HG03060 (cell line): ENCODE measurements around the gene SYCP1.
"Not testable (repeated sequence)": the region's sequence is repeated elsewhere in the genome, so short reads cannot be mapped to it uniquely, and the experiment has no call there.

Experiments
- ATAC-seq: cut with Tn5 transposase; IDR thresholded peaks from one replicate; pipeline ENCODE4 v1.9.1; 2021; ENCODE audit warnings: low read depth, moderate number of reproducible peaks; ENCODE audit not compliant: unreplicated experiment

The SYCP1 gene

GRCh38 chr1:114976891-114977290 is 122.2 kb downstream of the SYCP1 start:
- no peak for ATAC-seq

DNA sequence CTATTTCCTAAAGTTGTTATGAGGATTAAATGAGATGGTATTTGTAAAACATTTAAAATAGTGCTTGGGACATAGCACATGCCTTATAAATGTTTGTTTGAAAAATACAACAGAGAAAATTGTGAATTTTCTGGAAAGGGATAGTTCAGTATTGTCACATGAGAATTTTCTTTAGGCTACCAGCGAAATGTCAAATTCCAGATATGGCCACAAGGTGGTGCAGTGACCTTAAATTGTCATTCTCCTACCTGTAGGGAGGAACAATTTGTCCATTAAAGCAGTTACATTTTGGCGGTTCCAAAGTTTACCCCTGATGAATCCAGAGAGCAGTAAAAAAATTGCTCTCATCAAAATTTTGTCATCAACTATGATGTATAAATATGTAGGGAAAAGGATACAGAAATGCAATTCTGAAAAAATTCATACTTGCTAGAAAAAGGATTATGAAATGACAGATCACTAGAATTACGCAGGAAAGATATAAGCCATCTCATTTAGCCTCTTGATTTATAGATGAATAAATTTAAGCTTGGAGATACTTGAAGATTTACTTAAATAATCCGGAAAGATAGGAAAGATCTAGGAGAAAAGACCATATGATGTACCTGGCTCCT is 124.7 kb downstream of the SYCP1 start:
- no peak for ATAC-seq

- no peak for ATAC-seq
These were observed 127.6 kb downstream of the SYCP1 start for GRCh38 chr1:114982251-114982650.

DNA sequence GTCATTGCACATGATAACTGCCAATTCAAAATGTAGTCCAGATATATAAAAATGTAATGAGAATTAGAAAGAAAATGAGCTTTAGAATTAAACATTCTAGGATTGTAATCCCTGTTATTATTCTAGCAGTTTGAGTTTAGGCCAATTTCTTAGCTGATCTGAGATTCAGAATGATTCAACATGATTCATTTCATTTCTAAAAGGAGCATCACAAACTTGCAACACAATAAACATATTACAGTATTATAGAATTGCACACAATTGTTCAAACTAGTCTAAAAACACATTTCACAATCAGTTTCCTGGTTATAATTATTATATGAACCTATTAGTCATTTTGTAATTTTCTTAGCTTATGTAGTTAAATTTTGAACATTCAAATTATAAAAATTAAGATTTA is 131.6 kb downstream of the SYCP1 start:
- ATAC-seq, result no peak

GRCh38 chr1:114988095-114988494 is 133.4 kb downstream of the SYCP1 start:
- ATAC-seq, result no peak

GRCh38 chr1:114997510-114998289 is 143.0 kb downstream of the SYCP1 start:
- no peak for ATAC-seq

DNA sequence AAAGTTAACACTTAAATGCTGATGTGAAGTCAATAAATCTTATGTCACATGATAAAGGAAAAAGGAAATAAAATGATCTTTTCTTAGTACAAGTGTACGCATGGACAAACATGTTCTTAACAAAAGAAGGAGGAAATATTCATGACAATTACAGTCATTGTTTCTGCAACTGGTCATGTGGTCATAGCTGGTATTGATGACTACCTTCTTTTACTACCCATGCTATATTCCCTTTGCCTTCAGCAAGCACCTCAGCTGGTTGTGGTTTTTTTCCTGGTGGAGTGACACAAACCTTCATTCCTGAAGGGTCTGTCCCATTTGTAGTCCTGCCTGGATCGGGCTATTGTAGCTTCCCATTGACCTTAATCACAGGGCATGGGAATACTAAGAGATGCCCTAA is 151.5 kb downstream of the SYCP1 start:
- ATAC-seq, result no peak

DNA sequence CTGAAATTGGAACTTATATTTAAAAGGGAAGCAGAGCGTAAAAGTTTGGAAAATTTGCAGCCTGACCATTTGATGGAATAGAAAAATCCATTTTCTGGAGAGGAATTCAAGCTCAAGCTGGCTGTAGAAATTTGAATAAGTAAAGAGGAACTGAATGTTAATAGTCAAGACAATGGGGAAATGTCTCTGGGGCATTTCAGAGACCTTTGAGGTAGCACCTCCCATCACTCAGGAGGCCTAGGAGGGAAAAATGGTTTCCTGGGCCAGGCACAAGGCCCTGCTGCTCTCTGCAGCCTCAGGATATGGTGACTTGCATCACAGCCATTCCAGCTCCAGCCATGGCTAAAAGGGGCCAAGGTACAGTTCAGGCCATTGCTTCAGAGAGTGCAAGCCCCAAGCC is 157.3 kb downstream of the SYCP1 start:
- no peak for ATAC-seq

- ATAC-seq, result no peak
These were observed 157.8 kb downstream of the SYCP1 start for GRCh38 chr1:115012434-115012833.

- no peak for ATAC-seq
These were observed 159.1 kb downstream of the SYCP1 start for GRCh38 chr1:115013792-115014191.

DNA sequence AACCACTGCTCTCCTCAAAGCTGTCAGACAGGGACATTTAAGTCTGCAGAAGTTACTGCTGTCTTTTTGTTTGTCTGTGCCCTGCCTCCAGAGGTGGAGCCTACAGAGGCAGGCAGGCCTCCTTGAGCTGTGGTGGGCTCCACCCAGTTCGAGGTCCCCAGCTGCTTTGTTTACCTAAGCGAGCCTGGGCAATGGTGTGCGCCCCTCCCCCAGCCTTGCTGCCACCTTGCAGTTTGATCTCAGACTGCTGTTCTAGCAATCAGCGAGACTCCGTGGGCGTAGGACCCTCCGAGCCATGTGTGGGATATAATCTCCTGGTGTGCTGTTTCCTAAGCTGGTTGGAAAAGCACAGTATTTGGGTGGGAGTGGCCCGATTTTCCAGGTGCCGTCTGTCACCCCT is 164.9 kb downstream of the SYCP1 start:
- not testable (repeated sequence) for ATAC-seq

DNA sequence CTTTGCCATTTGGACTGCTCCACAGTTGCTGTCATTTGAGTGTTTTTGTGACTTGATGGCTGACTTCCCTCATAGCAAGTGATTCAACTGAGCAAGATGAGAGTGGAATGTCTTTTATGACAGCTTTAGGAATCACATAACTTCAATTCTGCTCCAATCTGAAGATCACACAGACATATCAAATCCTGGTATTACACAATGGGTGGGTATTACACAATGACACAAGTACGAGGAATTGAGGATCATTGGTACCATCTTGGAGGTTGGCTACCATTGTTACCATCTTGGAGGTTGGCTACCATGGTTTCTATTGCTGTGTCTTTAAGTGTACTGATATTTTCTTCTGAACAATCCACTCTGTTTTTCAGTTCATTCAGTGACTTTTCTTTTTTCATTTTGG is 166.5 kb downstream of the SYCP1 start:
- no peak for ATAC-seq

DNA sequence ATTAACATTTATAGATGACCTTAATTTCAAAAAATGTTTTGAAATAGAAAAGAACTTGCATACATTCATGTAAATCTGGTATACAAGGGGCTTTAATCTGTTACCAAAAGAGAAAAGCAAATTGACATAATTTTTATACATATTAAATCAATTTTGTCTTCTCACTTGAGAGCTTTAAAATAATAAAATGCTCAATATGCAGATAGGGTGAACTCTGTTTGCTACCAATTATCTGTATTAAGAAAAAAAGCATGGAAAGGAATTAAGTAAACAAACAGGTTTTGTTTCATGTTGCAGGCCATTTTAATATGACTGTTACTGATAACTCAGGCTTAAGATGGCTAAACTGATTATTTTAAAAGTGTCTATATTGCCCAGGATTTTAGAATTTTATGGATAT is 168.9 kb downstream of the SYCP1 start:
- ATAC-seq, result no peak

DNA sequence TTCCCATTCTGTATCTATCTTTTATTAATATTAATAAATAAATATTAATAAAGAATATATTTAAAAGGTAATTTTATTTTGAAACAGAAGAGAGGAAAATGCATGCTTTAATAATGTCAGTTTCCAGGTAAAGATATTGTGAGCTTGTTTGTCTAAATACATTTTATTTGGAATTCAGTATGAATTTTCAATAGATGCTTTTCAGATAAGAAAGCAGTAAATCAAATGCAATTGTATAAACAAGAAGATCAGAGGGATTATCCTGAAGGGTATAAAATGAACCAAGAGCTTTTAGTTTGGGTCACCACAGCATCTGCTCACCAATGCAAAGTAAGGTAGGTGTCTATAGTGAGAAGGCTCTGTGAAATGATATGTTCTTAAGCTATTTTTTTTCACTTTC is 174.9 kb downstream of the SYCP1 start, which contains the start of gene TSHB:
Gene TSHB (plus strand): TSS at position 301 of the 400 bp plus-strand sequence. CDS start 3,537 bp downstream, outside the sequence.
- no peak for ATAC-seq

DNA sequence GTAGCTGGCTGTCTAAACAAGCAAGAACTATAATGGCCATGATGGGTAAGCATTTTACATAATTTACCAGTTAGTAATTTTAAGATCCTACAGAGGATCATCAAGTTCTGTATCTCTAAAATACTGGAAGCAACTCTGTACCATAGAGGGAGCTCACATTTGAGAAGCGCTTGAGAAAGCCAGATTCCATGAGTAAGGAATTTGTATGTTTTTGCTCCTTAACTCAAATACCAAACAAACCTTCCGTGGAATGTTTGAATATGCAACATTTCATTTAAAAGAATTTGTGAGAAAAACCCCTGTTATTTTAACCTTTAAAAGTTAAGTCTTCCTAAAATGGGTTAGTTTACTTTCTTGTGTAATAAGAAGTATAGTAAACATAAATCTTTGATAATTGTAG is 176.9 kb downstream of the SYCP1 start:
- no peak for ATAC-seq

DNA sequence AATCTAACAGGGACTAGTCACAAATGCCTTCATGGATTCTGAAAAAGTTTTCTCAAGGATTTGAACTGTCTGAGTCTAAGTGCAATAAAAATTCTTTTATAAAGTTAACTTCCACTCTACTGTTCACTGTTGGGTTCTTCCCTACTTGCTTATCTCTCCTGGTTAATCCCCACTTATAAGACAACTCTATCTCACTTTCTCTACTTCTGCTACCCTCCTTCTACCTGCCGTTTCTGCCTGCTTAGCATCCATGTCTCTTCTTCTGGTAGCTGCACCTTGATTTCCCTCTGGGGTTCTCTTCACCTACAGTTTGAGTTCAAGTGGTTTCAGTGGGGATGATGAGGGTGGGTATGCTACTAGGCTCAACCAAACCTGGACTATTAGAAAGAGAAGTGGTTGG is 181.0 kb downstream of the SYCP1 start:
- no peak for ATAC-seq

GRCh38 chr1:115036814-115037507 is 182.3 kb downstream of the SYCP1 start:
- no peak for ATAC-seq

DNA sequence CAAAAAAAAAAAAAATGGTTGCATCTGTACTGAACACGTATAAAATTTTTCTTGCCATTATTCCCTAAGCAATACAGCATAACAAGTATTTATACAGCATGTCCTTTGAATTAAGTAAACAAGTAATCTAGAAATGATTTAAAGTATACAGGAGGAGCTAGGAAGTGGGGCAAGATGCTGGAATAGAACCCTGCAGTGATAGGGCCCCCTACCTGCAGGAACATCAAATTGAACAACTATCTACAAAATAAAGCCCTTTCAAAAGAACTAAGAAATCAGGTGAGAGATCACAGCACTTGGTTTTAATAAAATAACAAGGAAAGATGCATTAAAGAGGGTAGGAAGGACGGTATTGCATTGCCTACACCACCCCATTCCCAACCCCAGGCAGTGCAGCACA is 185.8 kb downstream of the SYCP1 start:
- ATAC-seq, result no peak

- no peak for ATAC-seq
These were observed 187.0 kb downstream of the SYCP1 start for GRCh38 chr1:115041654-115042053.
